Measurements from ENCODE around the gene PTPRK. TPM values are rescaled to one million over a fixed set of nuclear protein-coding genes. Genes with fewer than 3 reads are reported as not detected.

The PTPRK gene
- total RNA-seq, 1 donor from 2014 or later: 117 TPM

DNA sequence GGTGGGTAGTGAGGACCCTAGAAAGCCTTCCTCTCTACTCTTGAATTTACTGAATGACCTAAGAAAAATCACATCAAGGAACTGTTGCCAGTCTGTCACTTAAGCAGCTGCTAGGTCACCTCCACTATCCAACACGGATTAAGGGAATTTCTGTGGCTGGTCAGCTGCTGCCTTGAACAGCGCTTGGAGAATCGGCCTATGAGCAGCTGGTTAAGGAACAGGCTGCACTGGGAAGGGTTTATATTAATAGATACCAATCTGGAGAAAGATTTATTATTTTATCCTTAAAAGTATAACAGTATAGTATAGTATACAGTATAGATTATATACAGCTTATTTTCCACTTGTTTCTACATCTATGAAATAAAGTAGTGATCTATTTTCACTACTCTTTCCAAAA is 6.5 kb downstream of the PTPRK start:
- H3K27me3 ChIP-seq (ENCODE audit: control insufficient read depth, insufficient read depth, low read length): no peaks in the 10 kb centered on the region
- H3K4me3 ChIP-seq (ENCODE audit: low read depth, low read length): no peak overlapping the region
- H3K36me3 ChIP-seq (ENCODE audit: control insufficient read depth, insufficient read depth, low read length): no peaks in the 10 kb centered on the region
- no peak for DNase-seq (ENCODE audit: low read depth)
- TF ChIP-seq, protein P1, sequence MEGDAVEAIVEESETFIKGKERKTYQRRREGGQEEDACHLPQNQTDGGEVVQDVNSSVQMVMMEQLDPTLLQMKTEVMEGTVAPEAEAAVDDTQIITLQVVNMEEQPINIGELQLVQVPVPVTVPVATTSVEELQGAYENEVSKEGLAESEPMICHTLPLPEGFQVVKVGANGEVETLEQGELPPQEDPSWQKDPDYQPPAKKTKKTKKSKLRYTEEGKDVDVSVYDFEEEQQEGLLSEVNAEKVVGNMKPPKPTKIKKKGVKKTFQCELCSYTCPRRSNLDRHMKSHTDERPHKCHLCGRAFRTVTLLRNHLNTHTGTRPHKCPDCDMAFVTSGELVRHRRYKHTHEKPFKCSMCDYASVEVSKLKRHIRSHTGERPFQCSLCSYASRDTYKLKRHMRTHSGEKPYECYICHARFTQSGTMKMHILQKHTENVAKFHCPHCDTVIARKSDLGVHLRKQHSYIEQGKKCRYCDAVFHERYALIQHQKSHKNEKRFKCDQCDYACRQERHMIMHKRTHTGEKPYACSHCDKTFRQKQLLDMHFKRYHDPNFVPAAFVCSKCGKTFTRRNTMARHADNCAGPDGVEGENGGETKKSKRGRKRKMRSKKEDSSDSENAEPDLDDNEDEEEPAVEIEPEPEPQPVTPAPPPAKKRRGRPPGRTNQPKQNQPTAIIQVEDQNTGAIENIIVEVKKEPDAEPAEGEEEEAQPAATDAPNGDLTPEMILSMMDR (IDR thresholded peaks at IDR 0.05; ENCODE audit: insufficient read depth, low read length, poor library complexity, severe bottlenecking): no peak

DNA sequence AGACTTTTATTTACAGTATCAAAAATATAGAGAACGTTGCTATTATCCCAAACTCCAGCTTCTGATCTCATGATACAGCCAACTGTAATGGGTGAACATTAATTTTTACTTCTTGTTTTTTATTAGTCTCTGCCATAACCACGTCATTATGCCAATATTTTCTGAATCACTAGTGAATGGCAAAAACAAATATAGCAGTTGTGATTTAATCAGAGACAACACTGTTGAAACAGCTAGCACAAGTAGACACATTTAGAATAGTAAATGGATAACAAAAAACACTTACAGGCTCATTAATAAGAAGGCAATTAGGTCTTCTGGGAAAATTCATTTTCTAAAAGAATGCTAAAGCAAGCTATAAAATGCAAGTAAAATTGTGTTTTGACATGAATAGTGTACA is 8.1 kb downstream of the PTPRK start:
- Histone ChIP-seq H3K27me3 (ENCODE audit: control insufficient read depth, insufficient read depth, low read length) (no peaks in the 10 kb centered on the region), H3K4me3 (ENCODE audit: low read depth, low read length) (no peak overlapping the region), H3K36me3 (ENCODE audit: control insufficient read depth, insufficient read depth, low read length) (no peaks in the 10 kb centered on the region)
- DNase-seq (ENCODE audit: low read depth): no peak
- TF ChIP-seq, protein P1 (IDR thresholded peaks at IDR 0.05; ENCODE audit: insufficient read depth, low read length, poor library complexity, severe bottlenecking): no peak

DNA sequence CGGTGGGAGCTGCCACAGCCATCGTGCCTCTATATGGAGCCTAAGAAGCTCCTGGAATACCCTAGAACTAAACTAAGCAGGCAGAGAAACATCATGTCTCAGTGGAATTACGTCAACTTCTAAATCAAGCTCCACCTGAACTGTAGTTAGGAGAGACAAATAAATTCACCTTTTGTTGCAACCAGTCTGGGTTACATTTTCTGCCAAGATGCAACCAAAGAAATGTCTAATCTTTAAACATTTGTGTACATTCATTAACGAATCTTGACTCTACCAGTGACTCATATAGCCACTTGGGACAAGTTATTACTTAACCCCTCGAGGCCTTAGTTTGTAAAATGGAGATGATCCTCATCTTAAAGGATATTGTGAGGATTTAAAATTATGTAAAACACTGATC is 8.9 kb downstream of the PTPRK start:
- peak; percentile 72 for DNase-seq (ENCODE audit: low read depth)
- no peak overlapping the region for H3K4me3 ChIP-seq (ENCODE audit: low read depth, low read length)
- TF ChIP-seq, protein P1 (IDR thresholded peaks at IDR 0.05; ENCODE audit: insufficient read depth, low read length, poor library complexity, severe bottlenecking): no peak
- H3K36me3 ChIP-seq (ENCODE audit: control insufficient read depth, insufficient read depth, low read length): no peaks in the 10 kb centered on the region
- H3K27me3 ChIP-seq (ENCODE audit: control insufficient read depth, insufficient read depth, low read length): no peaks in the 10 kb centered on the region

DNA sequence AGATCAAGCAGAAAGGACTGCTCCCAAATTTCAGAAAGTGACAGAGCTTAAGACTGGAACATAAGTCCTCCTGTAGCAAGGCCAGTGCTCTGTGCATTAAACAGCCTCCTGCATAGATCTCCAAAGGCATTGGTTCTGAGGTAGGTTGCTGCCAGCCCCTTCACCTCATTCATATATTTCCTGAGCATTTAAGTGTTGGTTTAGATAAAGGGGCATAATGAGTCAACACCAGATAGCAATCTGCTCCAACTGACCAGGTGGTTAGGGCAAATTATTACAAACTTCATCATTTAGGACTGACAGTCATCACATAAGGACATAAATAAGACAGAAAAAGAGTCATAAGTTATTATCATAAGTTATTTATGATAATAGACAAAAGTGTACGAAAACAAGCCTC is 10.7 kb downstream of the PTPRK start:
- Histone ChIP-seq H3K36me3 (ENCODE audit: control insufficient read depth, insufficient read depth, low read length) (no peaks in the 10 kb centered on the region), H3K27me3 (ENCODE audit: control insufficient read depth, insufficient read depth, low read length) (no peaks in the 10 kb centered on the region), H3K4me3 (ENCODE audit: low read depth, low read length) (no peak overlapping the region)
- TF ChIP-seq, protein P1 (IDR thresholded peaks at IDR 0.05; ENCODE audit: insufficient read depth, low read length, poor library complexity, severe bottlenecking): no peak
- DNase-seq (ENCODE audit: low read depth): no peak

- peak; percentile 86 for DNase-seq (ENCODE audit: low read depth)
- Histone ChIP-seq H3K36me3 (ENCODE audit: control insufficient read depth, insufficient read depth, low read length) (no peaks in the 10 kb centered on the region), H3K4me3 (ENCODE audit: low read depth, low read length) (no peak overlapping the region), H3K27me3 (ENCODE audit: control insufficient read depth, insufficient read depth, low read length) (no peaks in the 10 kb centered on the region)
- TF ChIP-seq, protein P1 (IDR thresholded peaks at IDR 0.05; ENCODE audit: insufficient read depth, low read length, poor library complexity, severe bottlenecking): no peak
Observed at GRCh38 chr6:128508588-128509296, 11.7 kb downstream of the PTPRK start.
